Measurements from ENCODE around the gene PGC.

The PGC gene

DNA sequence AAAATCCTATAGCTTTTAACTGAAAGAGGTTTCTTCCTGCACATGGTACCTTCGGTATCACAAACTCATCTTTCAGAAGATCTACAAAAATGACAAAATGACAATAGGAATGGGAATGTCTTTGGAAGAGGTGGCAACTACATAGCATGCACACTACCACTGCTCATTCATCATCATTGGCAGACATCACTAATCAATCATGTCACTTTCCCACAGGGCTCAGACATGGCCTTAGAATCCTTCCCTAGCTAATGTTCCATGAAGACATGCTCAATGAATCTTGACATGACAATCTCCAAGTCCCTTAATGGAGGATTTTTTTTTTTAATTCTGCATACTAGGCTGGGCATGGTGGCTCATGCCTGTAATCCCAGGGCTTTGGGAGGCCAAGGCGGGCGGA is 3.2 kb upstream of the PGC start:
- in situ Hi-C loops (cut with MboI; ENCODE audit: low sequenced_read_pairs) = no loop called here

DNA sequence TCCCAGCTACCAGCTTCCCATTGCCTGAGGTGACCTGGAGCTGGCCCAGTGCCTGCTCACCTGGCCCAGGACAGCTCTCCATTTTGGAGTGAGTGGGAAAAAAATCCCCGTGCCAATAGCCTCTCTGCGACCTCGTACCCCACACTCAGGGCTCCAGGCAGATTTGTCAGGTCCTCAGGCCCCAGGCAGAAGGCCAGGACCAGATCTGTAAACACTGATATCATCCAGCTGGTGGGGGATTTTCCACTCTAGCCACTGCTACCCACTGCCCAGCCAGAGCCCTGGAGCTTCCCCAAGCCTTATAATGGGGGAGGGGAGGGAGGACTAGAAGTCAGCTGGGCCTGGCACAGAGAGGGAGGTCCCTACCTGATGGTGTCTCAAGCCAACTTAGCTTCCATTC is 1.3 kb upstream of the PGC start:
- in situ Hi-C loops (cut with MboI; ENCODE audit: low sequenced_read_pairs) = no loop called here

DNA sequence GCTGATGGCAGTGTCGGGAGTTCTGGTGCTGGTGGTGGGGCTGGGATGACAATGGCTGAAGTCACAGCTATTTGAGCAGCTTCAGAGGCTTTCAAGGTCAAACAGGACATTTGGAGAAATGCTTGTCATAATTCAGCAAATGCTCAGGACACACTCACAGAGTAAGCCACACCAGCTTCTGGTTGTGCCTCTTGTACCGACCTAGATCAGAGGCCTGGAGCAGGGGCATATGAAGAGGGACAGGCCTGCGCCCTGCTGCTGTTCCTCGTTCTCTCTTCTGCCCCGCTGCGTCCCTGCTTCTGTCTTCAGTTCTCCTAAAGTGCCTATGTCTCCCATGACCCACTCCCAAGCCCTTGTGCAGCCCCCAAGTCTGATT is 893 bp upstream of the PGC start:
- in situ Hi-C loops (cut with MboI; ENCODE audit: low sequenced_read_pairs) = no loop called here

DNA sequence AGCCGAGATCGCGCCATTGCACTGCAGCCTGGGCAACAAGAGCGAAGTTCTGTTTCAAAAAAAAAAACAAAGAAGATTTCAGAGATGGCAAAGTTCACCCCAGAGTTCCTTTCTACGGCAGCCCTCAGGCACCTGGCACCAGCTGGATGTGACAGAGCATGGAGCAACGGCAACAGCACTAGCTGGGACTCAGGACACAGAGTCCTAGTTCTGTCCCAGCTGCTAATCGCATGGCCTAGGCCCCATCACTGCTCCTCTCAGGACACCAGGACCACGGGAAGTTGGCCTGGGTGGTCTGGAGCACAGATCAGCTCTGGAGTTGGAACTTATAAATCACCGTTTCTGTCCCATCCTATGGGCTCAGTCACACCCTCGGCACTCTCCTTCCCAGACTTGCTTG is 1.1 kb downstream of the PGC start:
- in situ Hi-C loops (cut with MboI; ENCODE audit: low sequenced_read_pairs) = no loop called here

DNA sequence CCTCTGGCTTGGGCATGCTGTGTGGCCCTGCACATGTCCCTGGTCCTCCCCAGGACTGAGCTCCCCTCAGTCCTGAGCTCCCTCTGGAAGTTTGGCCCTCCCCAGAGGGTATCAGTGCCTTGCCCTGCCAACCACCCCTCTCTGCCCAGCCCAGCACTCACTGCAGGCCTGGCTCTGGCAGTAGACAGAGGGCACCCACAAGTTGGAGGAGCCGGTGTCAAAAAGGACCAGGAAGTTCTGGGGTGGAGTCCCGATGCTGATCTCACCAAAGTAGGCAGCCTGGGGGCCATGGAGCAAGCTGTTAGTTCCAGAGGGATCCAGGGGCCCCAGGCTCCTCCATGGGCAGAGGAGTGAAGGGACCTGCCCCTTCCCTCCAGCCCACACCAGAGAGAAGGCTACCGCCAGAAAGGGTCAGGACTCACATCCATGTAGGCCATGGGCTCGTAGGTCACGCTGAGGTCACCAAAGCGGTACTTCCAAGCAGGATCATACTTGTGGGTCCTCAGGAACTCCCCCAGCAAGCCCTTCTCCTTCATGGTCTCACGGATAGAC is 2.9 kb downstream of the PGC start:
- in situ Hi-C loops (cut with MboI; ENCODE audit: low sequenced_read_pairs) = no loop called here

DNA sequence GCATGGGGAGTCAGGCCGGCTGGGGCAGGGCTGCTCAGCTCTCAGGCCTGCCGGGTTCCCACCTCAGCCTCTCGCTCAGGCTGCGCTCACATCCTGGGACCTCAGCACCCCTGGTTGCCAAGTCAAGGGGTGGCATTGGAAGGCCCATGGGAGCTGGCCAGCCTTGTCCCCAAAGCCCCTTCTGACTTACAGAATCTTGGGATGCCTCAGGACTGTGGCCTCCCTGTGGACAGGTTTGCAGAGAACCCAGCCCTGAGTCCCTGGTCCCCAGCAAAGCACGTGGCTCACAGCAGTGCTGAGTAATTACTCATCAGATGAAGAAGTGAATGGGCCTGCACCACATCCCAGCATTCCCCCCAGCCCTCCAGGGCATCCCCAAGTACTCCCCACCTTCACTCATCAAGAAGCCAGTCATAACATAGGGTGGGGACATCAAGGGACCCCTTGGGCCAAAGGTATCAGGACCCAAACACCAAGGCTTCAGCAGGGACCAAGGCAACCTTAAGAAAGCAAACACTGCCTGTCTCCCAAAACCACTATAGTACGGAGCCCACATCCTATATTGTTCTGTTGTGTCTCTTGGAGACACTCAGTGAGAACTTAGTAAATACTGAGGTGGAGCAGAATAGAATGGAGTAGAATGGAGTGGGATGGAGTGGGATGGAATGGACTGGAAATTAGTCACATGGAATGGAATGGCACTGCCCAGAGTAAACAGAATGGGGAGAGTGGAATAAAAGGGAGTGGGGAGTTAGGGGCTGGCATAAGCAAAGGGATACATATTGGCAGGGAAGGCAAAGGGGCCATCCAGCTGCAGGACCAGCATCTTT is 3.6 kb downstream of the PGC start:
- in situ Hi-C loops (cut with MboI; ENCODE audit: low sequenced_read_pairs) = no loop called here

DNA sequence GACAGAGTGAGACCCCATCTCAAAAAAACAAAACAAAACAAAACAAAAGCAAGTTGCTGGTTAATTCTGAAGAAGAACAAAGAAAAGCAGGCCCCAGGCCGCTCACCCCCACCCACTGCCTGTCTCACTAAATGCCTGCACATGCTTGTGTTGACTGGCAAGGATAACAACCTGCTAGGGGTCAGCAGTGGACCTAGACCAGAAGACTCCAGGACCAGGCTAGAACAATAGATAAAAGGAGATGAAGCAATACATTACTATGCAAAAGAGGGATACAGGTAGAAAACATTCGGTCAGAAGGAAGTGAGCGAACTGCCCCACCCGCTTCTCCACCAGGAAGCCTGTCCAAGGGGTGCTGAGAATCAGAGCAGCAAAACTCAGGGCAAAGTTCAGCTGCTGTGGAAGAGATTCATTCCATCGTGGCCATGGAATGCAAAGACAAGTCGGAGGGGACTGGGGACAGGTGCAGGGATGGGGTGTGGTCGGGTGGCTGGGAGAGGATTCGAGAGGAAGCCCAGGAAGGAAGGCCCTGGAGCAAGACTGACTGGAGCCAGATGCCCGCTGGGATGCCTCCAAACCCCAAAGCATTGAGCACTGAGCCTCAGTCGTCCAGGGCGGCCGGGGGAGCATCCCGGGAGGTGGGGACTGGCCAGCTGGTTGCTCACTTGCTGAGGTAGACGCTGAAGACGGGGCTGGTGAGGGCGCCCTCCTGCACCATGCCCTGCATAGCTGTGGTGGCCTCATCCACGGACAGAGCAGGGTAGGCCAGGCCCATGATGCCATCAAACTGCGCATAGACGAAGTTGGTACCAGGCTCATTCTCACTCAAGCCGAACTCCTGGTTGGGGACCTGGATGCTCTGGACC is 5.3 kb downstream of the PGC start:
- in situ Hi-C loops (cut with MboI; ENCODE audit: low sequenced_read_pairs) = no loop called here

DNA sequence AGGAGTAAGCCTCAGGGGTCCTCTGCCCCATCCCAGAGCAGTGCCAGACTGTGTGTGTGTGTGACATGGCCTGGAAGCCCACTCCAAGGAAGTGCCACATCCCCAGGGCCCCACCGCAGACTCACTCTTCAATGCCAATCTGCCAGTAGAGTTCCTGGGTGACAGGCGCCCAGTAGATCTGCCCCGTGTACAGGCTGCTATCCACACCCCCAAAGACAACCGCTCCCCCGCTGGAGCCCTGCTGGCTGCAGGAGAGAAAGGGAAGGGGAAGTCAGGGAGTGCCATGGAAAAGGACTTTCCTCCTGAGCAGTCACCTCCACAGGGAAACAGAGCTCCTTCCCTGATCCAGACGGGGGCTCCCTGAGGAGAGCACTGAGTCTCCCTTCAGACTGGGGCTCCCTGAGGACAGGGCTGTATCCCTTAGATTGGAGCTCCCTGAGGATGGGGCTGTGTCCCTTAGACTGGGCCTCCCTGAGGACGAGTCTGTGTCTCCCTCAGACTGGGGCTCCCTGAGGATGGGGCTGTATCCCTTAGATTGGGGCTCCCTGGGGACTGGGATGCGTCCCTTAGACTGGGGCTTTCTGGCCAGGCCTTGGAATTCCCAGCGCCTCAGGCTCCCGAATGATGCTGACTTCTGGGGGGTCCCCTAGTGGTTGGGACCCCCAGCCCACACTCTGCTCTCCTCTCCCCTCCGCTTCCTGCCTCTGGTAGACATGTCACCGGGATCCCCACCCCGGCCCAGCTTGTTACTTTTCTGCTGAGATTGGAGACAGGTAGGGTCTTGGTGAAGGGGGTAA is 6.6 kb downstream of the PGC start:
- in situ Hi-C loops (cut with MboI; ENCODE audit: low sequenced_read_pairs) = no loop called here

DNA sequence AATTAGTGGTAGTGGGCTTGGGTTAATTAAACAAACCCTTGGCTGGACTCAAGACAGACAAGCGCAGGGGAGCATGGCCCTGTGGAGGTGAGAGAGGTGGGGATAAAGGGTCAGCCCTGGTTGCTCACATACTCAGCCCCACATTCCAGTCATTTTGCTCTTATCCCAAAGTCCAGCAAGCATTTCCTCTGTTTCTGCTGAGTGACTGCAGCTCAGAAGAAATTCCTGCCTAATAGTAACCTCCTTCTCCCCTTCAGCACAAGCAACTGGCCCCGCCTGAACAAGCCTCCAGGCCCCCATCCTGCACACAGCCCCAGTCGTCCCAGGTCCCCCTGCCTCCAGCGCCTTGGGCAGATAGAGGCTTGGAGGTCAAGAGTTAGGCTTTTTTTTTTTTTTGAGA is 8.2 kb downstream of the PGC start:
- in situ Hi-C loops (cut with MboI; ENCODE audit: low sequenced_read_pairs) = no loop called here

DNA sequence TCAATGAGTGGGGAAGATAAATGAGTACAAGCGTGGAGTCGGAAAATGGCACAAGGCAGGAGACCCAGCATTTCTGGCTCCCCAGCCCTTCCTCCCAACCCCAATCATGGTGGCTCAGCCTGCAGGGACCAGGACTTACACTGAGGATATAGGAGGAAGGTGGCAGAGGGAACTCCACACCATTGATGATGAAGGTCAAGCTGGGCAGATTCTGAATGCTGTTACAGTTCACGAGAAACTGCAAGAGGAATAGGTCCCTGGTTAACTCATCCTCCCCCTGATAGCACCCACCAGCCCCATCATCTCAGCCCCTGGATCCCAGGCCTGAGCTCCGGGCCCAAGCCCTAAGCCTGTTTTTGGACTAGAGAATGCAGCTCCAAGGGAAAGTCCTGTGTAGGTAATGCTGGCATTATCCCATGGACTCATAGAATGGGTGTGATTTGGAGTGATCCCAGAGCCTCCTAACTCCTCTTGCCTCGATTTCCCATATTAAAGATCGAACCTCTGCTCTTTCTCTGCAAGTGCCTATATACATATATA is 9.5 kb downstream of the PGC start:
- in situ Hi-C loops (cut with MboI; ENCODE audit: low sequenced_read_pairs) = no loop called here

DNA sequence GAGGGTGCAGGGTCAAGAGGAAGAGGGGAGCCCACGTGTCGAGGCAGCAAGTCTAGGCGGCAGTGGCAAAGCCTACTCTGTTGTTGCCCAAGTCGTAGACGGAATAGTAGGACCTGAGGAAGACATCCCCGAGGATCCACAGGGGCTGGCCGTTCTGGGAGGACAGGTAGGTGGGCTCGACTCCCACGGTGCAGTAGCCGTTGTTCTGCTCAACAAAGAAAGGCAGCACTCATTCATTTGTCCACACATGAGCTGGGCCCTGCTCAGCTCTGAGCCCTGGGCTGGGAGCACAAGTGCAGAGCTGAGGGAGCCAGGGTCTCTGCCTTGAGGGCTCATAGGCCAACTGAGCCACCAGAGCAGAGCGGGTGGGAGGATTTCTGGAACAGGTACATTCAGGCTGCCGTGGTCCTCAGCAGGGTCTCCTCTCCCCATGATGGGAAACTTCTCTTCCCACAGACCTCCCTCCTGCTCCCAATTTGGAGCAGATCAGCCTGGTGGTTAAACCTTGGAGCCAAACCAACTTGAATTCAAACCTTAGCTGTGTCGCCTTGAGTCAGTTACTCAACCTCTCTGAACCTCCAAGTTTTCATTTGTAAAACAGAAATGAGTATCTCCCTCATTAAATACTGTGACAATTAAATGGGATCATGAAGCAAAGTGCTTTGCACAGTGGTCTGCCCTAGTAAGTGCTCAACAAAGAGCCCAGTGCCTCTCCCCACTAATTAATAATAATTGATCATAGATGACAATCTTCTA is 10.2 kb downstream of the PGC start:
- in situ Hi-C loops (cut with MboI; ENCODE audit: low sequenced_read_pairs) = no loop called here

DNA sequence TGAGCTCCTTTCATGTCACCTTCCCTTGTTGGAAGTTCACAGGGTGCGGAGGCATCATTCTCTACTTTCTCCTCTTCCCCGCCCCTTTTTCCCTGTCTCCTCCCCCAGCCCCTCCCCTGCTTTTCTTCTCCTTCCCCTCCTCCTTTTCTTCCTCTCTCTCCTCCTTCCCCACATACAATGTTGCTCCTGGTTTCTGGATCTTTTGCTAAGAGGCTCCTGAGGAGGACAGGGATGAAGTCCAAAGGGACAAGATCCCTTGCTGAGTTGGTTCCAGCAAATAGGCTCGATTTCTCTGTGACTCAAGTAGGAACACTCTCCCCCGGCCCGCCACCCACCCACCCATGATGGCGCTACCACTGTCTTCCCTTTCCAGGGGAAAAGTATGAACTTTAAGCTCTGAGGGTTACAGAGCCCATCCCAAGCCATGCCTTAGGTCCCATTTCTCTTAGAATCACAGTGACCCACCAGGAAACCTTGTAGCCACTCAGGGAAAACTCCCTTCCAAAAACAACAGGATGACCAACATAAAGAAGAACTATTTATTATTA is 10.9 kb downstream of the PGC start:
- in situ Hi-C loops (cut with MboI; ENCODE audit: low sequenced_read_pairs) = no loop called here

DNA sequence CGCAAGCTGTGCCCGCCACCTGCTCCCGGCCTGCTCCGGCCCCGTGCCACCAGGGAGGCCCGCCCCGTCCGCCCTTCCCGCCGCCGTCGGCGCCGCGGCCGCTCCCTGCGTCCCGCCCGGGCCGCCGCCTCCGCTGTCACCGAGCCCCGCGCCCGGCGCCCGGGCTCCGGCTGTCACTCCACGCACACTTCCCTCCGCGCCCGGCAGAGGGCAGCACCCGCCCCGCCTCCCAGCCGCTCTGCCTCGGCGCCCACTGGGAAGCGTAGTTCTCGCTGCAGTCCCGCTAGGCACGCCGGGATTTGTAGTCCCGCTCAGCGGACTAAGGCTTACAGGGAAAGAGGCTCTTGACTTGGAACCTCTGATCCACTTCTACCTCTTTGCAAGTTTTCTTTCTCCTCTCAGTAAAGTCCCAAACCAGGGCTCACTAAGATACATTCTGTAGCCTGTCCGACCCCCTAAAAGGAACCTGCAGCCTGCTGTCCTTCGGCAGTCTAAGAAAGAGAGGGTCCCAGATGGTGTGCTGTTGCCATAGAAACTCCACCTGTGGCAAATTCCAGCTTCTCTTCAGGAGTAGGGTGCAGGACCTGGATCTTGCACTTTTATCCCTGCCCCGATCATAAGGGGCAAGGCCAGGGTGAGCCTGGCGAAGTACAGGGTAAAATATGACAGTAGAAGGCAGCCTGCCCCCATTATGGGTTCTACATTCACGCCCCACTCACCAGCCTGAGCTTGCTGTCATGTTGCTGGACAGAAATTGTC is 11.6 kb downstream of the PGC start, which contains the start of gene TFEB:
TFEB (minus strand) TSS at position 182 of the 759 bp plus-strand sequence. CDS start 44,395 bp downstream, outside the sequence.
- in situ Hi-C loops (cut with MboI; ENCODE audit: low sequenced_read_pairs) = no loop called here

DNA sequence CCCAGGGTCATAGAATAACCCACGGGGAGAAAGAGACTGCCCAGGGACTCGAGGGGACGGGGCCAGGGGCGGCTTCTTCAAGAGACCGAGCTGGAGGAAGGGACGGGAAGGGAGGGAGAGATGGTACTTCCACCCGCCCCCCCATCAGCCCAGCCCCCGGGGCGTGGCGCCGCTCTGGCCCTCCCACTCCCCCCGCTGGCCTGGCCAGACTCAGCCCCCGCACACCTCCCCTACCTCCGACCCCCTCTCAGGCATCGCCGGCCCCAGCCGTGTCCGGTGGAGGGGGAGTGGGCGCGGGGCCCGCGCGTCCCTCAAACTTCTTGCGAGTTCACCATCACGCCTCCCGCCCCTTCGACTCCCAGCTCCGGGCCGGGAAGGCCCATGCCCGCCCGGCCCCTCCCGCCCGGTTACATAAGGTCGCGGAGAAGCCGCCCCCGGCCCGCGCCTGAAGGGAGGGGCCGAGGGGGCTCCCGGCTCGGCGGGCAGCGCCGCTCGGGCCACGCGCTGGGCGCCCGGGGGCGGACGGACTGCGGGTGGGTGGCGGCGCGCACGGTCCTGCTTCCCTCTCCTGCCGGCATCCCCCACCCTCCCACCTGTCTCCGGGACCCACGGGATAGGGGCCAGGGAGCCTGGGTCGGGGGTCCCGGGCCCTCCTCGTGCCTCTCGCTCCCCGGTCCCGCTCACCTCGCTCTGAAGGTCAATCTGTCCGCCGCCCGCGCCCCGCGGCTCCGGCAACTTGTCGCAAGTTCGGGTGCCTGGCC is 12.4 kb downstream of the PGC start:
- in situ Hi-C loops (cut with MboI; ENCODE audit: low sequenced_read_pairs) = no loop called here

DNA sequence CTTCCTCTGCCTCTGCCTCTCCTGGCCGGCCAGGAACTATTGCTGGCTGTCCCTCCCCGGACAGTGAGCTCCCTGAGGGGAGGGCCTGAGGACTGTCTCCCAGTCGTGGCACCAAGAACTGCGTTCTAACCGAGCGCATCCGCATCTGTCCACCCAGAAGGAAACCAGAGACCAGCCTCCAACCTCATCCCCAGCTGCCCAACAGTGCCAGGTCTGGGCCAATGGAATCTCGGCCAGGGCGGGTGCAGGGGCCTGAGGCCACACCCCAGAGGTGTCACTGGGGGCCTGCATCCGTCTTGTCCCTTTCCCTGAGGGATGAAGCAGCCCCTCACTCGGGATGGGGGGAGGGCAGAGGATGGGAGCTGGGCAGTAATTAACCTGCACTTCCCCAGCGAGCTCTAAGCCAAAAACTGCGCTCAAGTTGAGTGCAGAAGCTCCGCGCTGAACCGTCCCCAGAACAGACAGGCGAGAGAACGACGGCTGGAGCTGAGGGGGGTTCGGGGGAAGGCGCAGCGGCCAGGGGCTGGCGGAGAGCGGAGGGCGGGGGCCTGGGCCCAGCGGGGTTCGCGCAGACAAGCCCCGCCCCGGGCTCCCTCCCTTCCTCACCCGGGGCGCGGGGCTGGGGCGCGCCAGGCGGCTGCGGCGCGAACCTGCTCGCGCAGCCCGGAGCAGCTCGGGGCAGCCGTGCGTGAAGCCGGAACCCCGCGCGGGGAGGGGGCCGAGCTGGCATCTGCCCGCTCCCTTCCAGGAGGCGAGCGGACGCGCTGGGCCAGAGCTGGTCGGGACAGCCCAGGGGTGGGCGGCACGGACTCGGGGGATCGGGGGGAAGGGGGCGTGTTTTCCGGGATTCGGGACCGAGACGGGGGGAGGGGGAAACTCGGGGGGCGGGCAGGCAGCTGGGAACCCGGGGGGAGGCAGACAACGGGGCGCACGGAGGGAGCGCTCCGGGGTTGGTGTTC is 13.2 kb downstream of the PGC start:
- in situ Hi-C loops (cut with MboI; ENCODE audit: low sequenced_read_pairs) = no loop called here

DNA sequence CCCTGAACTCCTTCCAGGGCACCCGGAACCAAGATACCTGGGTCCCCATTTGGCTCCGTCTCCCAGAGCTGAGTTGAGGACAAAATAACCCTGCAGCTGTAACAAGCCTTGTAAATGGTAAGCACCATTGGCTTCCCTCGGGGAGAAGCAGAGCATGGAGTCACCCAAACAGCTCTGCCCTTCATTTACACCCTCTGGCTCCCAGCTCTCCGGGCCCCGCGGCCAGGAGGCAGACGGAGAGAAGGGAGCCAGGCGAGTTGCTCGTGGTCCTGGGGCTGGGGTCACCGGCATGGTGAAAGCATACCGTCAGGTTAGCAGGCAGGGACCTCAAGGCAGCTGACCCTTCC is 13.9 kb downstream of the PGC start:
- in situ Hi-C loops (cut with MboI; ENCODE audit: low sequenced_read_pairs) = no loop called here
